GM21619 (cell line): ENCODE data around the gene PGAP2.

ENCODE experiments used
- ATAC-seq: cut with Tn5 transposase; IDR thresholded peaks from one replicate; pipeline ENCODE4 v1.9.1; 2021; ENCODE audit not compliant: unreplicated experiment

PGAP2 gene

GRCh38 chr11:3831378-3832239 lies 23.2 kb downstream of the PGAP2 start:
- ATAC-seq = no peak

GRCh38 chr11:3832816-3833215 lies 24.5 kb downstream of the PGAP2 start:
- ATAC-seq = no peak

- no peak for ATAC-seq
Measured at GRCh38 chr11:3833449-3833848, 25.1 kb downstream of the PGAP2 start.

GRCh38 chr11:3834349-3834663 lies 25.9 kb downstream of the PGAP2 start:
- ATAC-seq = no peak

- ATAC-seq = no peak
Measured at GRCh38 chr11:3834664-3835461, 26.5 kb downstream of the PGAP2 start.

GRCh38 chr11:3835751-3836150 lies 27.4 kb downstream of the PGAP2 start:
- no peak for ATAC-seq

- ATAC-seq = no peak
Measured at GRCh38 chr11:3836903-3837302, 28.5 kb downstream of the PGAP2 start.

- no peak for ATAC-seq
Measured at GRCh38 chr11:3837793-3838192, 29.4 kb downstream of the PGAP2 start.

GRCh38 chr11:3838504-3838903 lies 30.1 kb downstream of the PGAP2 start:
- no peak for ATAC-seq

- ATAC-seq = no peak
Measured at GRCh38 chr11:3840004-3840869, 31.9 kb downstream of the PGAP2 start.

- peak; percentile 48 for ATAC-seq
Measured at GRCh38 chr11:3840870-3841425, 32.6 kb downstream of the PGAP2 start, which contains the start of gene RHOG. Gene RHOG (minus strand): TSS chr11:3840959. CDS start chr11:3828138, 12,821 bp downstream.

GRCh38 chr11:3841426-3842350 lies 33.3 kb downstream of the PGAP2 start:
- ATAC-seq = peak; percentile 48

- no peak for ATAC-seq
Measured at GRCh38 chr11:3843326-3843725, 35.0 kb downstream of the PGAP2 start.

- ATAC-seq = no peak
Measured at GRCh38 chr11:3845246-3845645, 36.9 kb downstream of the PGAP2 start.

GRCh38 chr11:3845670-3846069 lies 37.3 kb downstream of the PGAP2 start:
- ATAC-seq = no peak

GRCh38 chr11:3849297-3849874 lies 41.0 kb downstream of the PGAP2 start:
- ATAC-seq = no peak

GRCh38 chr11:3853545-3853842 lies 45.1 kb downstream of the PGAP2 start:
- ATAC-seq = no peak

- ATAC-seq = peak; percentile 29
Measured at GRCh38 chr11:3853899-3854659, 45.7 kb downstream of the PGAP2 start.

GRCh38 chr11:3854660-3854976 lies 46.3 kb downstream of the PGAP2 start:
- no peak for ATAC-seq
